H1 (cell line): Measurements from ENCODE around the gene TXK. TPM values are rescaled to one million over a fixed set of nuclear protein-coding genes. Genes with fewer than 3 reads are reported as not detected.

ENCODE experiments used
- CTCF ChIA-PET: fragments of 300-600 bp; sonication (Branson Sonifier 250); formaldehyde crosslinking; loops from one replicate; lab custom pipeline; 2021; ENCODE audit not compliant: partially characterized antibody; lab: Charles Lee
- POLR2A ChIA-PET: fragments of 300-600 bp; sonication (Branson Sonifier 250); formaldehyde crosslinking; loops from one replicate; lab custom pipeline; 2021; ENCODE audit warnings: inconsistent platforms; ENCODE audit not compliant: partially characterized antibody; lab: Charles Lee
- DNase-seq, 2 experiments: peaks; one replicate each; pipeline versions ENCODE4 v3.0.0 to v3.0.0-alpha.2; 2010 to 2022; ENCODE audit warnings: low spot score in 2 of 2, low read depth in 1 of 2, mixed read lengths in 1 of 2
- FAIRE-seq: peaks from 2 replicates; lab custom pipeline; 2011; peaks lifted over from hg19 to GRCh38; lab: Jason Lieb, UNC
- H2AFZ ChIP-seq: 2 replicates; pipeline ENCODE4 v1.8.1; 2012; ENCODE audit warnings: low read length, inconsistent platforms
- H2AK5ac ChIP-seq: 2 replicates; pipeline ENCODE4 v1.6.1; 2013; ENCODE audit warnings: low read depth, low read length
- H2BK120ac ChIP-seq: replicated peaks from 2 replicates; pipeline ENCODE3; 2013; ENCODE audit warnings: low read depth, low read length, inconsistent platforms
- H2BK12ac ChIP-seq: 2 replicates; pipeline ENCODE4 v1.6.1; 2013; ENCODE audit warnings: low read depth, low read length
- H2BK15ac ChIP-seq: 2 replicates; pipeline ENCODE4 v1.6.1; 2013; ENCODE audit warnings: low read length
- H2BK20ac ChIP-seq: 2 replicates; pipeline ENCODE4 v1.6.1; 2013; ENCODE audit warnings: low read length
- H2BK5ac ChIP-seq: 2 replicates; pipeline ENCODE4 v1.6.1; 2013; ENCODE audit warnings: low read depth, low read length
- H3K14ac ChIP-seq: 2 replicates; pipeline ENCODE4 v1.6.1; 2013; ENCODE audit warnings: inconsistent platforms; ENCODE audit not compliant: insufficient read length
- H3K18ac ChIP-seq: 2 replicates; pipeline ENCODE4 v1.6.1; 2013; ENCODE audit warnings: low read length; ENCODE audit errors: extremely low read depth
- H3K23ac ChIP-seq: 2 replicates; pipeline ENCODE4 v1.6.1; 2013; ENCODE audit warnings: inconsistent platforms; ENCODE audit not compliant: insufficient read length
- H3K23me2 ChIP-seq: 2 replicates; pipeline ENCODE4 v1.6.1; 2013; ENCODE audit warnings: low read depth, low read length
- H3K27ac ChIP-seq: 2 replicates; pipeline ENCODE4 v1.6.1; 2011; ENCODE audit warnings: low read depth, low read length, inconsistent platforms
- H3K27me3 ChIP-seq, 4 experiments: replicated peaks in 1 of 4; 1 replicate in 1 of 4; 2 replicates in 3 of 4; pipeline versions ENCODE4 v1.6.1 to v1.8.1; 2011 to 2013; ENCODE audit warnings: low read length in 3 of 4, mild to moderate bottlenecking in 3 of 4, inconsistent platforms in 2 of 4, mixed read lengths in 2 of 4, moderate library complexity in 1 of 4; ENCODE audit not compliant: control insufficient read depth in 3 of 4, insufficient read depth in 3 of 4; ENCODE audit errors: extremely low read depth in 1 of 4
- H3K36me3 ChIP-seq, 4 experiments: 2 replicates each; pipeline versions ENCODE4 v1.6.1 to v1.8.1; 2011 to 2013; ENCODE audit warnings: mild to moderate bottlenecking in 4 of 4, low read length in 3 of 4, moderate library complexity in 2 of 4, control low read depth in 1 of 4, inconsistent platforms in 1 of 4; ENCODE audit not compliant: insufficient read depth in 4 of 4, control insufficient read depth in 2 of 4
- H3K4ac ChIP-seq: replicated peaks from 2 replicates; pipeline ENCODE3; 2013; ENCODE audit warnings: low read length, low read depth, mixed read lengths, inconsistent platforms; ENCODE audit not compliant: insufficient read length
- H3K4me1 ChIP-seq, 4 experiments: replicated peaks in 1 of 4; 1 replicate in 1 of 4; 2 replicates in 3 of 4; pipeline versions ENCODE4 v1.6.1 to v1.8.1; 2011 to 2013; ENCODE audit warnings: low read length in 3 of 4, inconsistent platforms in 2 of 4, mixed read lengths in 1 of 4; ENCODE audit not compliant: insufficient read depth in 4 of 4, control insufficient read depth in 3 of 4
- H3K4me2 ChIP-seq, 2 experiments: 2 replicates each; pipeline versions ENCODE4 v1.6.1 to v1.8.1; 2011 to 2013; ENCODE audit warnings: low read depth in 2 of 2, low read length in 2 of 2, control low read depth in 1 of 2, inconsistent platforms in 1 of 2, mild to moderate bottlenecking in 1 of 2; ENCODE audit not compliant: insufficient read depth in 1 of 2
- H3K4me3 ChIP-seq, 4 experiments: fragments of 200-600, 300-600 bp in 1 of 4; sonication (generic), shearing (Covaris generic), sonication (Bioruptor Twin) in 1 of 4; 2 replicates each; pipeline versions ENCODE4 v1.5.1 to v1.8.1; 2011 to 2016; ENCODE audit warnings: low read length in 4 of 4, low read depth in 3 of 4, control low read depth in 2 of 4, inconsistent platforms in 2 of 4, mild to moderate bottlenecking in 2 of 4, mixed read lengths in 1 of 4, moderate library complexity in 1 of 4; ENCODE audit not compliant: insufficient read depth in 2 of 4; ENCODE audit errors: extremely low read depth in 1 of 4
- H3K56ac ChIP-seq: replicated peaks from 2 replicates; pipeline ENCODE3; 2013; ENCODE audit warnings: low read depth, mild to moderate bottlenecking, mixed read lengths, low read length, inconsistent platforms; ENCODE audit not compliant: insufficient read length
- H3K79me1 ChIP-seq: 2 replicates; pipeline ENCODE4 v1.6.1; 2013; ENCODE audit warnings: low read depth, low read length, control low read depth
- H3K79me2 ChIP-seq, 2 experiments: 2 replicates each; pipeline versions ENCODE4 v1.6.1 to v1.8.1; 2012 to 2013; ENCODE audit warnings: low read length in 2 of 2, mild to moderate bottlenecking in 2 of 2, inconsistent platforms in 1 of 2; ENCODE audit not compliant: insufficient read depth in 2 of 2, control insufficient read depth in 1 of 2
- H3K9ac ChIP-seq, 4 experiments: replicated peaks in 1 of 4; 1 replicate in 1 of 4; 2 replicates in 3 of 4; pipeline versions ENCODE4 v1.6.1 to v1.8.1; 2011 to 2013; ENCODE audit warnings: low read depth in 3 of 4, low read length in 3 of 4, control low read depth in 2 of 4, mild to moderate bottlenecking in 2 of 4, moderate library complexity in 2 of 4, inconsistent platforms in 1 of 4; ENCODE audit errors: extremely low read depth in 1 of 4
- H3K9me3 ChIP-seq, 2 experiments: 2 replicates each; pipeline versions ENCODE4 v1.6.1 to v1.8.1; 2012 to 2013; ENCODE audit warnings: mild to moderate bottlenecking in 2 of 2, moderate library complexity in 2 of 2, control low read depth in 1 of 2, inconsistent platforms in 1 of 2, low read depth in 1 of 2, low read length in 1 of 2, mixed read lengths in 1 of 2; ENCODE audit not compliant: insufficient read depth in 2 of 2
- H4K20me1 ChIP-seq, 2 experiments: replicated peaks in 1 of 2; 2 replicates each; pipeline versions ENCODE3 to v1.8.1; 2011 to 2013; ENCODE audit warnings: inconsistent platforms in 2 of 2, low read length in 2 of 2, mild to moderate bottlenecking in 1 of 2; ENCODE audit not compliant: insufficient read depth in 2 of 2, control insufficient read depth in 1 of 2
- H4K5ac ChIP-seq: 2 replicates; pipeline ENCODE4 v1.6.1; 2013; ENCODE audit warnings: low read length, low read depth, mixed read lengths, inconsistent platforms; ENCODE audit not compliant: insufficient read length
- H4K8ac ChIP-seq: 2 replicates; pipeline ENCODE4 v1.8.0; 2013; ENCODE audit warnings: mild to moderate bottlenecking, moderate library complexity, low read length, inconsistent platforms; ENCODE audit not compliant: insufficient read depth; ENCODE audit errors: extremely low read depth
- H4K91ac ChIP-seq: replicated peaks from 2 replicates; pipeline ENCODE3; 2013; ENCODE audit warnings: low read length, mixed read lengths, inconsistent platforms; ENCODE audit not compliant: insufficient read length
- ATF3 ChIP-seq: IDR thresholded peaks from 2 replicates; pipeline ENCODE4 v1.6.1; 2011; ENCODE audit warnings: low read depth, mild to moderate bottlenecking, low read length; ENCODE audit not compliant: insufficient read depth
- EP300 ChIP-seq, 2 experiments: IDR thresholded peaks; 1 replicate in 1 of 2; 2 replicates in 1 of 2; pipeline ENCODE4 v1.6.1; 2011 to 2012; ENCODE audit warnings: low read depth in 2 of 2, low read length in 2 of 2, mild to moderate bottlenecking in 2 of 2, borderline replicate concordance in 1 of 2, inconsistent platforms in 1 of 2, moderate library complexity in 1 of 2
- EZH2 ChIP-seq: fragments of 200-600 bp; sonication (generic); IDR thresholded peaks from 2 replicates; pipeline ENCODE4 v1.7.1; 2012; ENCODE audit warnings: low read depth, mild to moderate bottlenecking, moderate library complexity, low read length, inconsistent platforms; ENCODE audit not compliant: severe bottlenecking
- WGBS, 2 experiments: shearing (Covaris generic) in 1 of 2; methylation state at CpG; one replicate each; pipeline versions ENCODE4 v1.1.6 to v1.1.7; 2013 to 2015; ENCODE audit warnings: low lambda C conversion rate in 2 of 2, mixed read lengths in 2 of 2, inconsistent platforms in 1 of 2, low coverage in 1 of 2, missing lambda C conversion rate in 1 of 2; ENCODE audit not compliant: insufficient replicate concordance in 2 of 2, insufficient coverage in 1 of 2, insufficient read length in 1 of 2; ENCODE audit errors: extremely low coverage in 1 of 2, missing lambda C conversion rate in 1 of 2; 5-methylcytosine and 5-hydroxymethylcytosine counted together
- polyA plus RNA-seq, 7 experiments: library from polyadenylated mRNA; depleted of rRNA in 3 of 7; stranded (reverse) in 5 of 7; unstranded in 2 of 7; fragments of >200 nt in 5 of 7; fragments of 200-250 nt in 2 of 7; gene quantifications; 1 replicate in 5 of 7; 2 replicates in 1 of 7; 4 replicates in 1 of 7; pipeline versions ENCODE4 v1.2.1 to v1.2.3, GENCODE V29; 2011 to 2013; ENCODE audit warnings: missing spikeins in 2 of 7, mixed read lengths in 2 of 7
- total RNA-seq: library from RNA; stranded (reverse); fragmentation: NEBNext Ultra II Directional; extraction: Animal tissue kit (Norgen Biotek cat#: 25700); gene quantifications from 2 replicates; pipeline ENCODE4 v1.2.1, GENCODE V29; 2021

Gene TXK
- total and polyA plus RNA-seq, 2 of the 8 experiments (the other 6 are each of a cell fraction or from before 2014, with no cell fraction given): not detected

- Histone ChIP-seq H3K9me3 (no peaks in the 10 kb centered on the region), H3K27ac (no peak overlapping the region), H4K20me1 (no peaks in the 10 kb centered on the region), H3K23me2 (no peaks in the 10 kb centered on the region), H4K5ac (no peak overlapping the region), H3K14ac (no peak overlapping the region), H3K27me3 (no peaks in the 10 kb centered on the region), H3K9ac (no peak overlapping the region), H3K18ac (no peak overlapping the region), H3K4me1 (0 out of 7 replicates have a peak, but pooled peaks cover 0 to 4% (median 1%) of the 10 kb centered on the region in 4 experiments), H3K23ac (no peak overlapping the region), H3K79me2 (no peaks in the 10 kb centered on the region), H2AFZ (no peak overlapping the region), H3K79me1 (no peaks in the 10 kb centered on the region), H4K91ac (no peak overlapping the region), H4K8ac (no peak overlapping the region), H2BK5ac (no peak overlapping the region), H2BK120ac (no peak overlapping the region), H2BK15ac (no peak overlapping the region), H3K4me2 (no peak overlapping the region), H2BK20ac (no peak overlapping the region), H3K36me3 (no peaks in the 10 kb centered on the region), H2AK5ac (no peak overlapping the region), H3K4ac (no peak overlapping the region), H2BK12ac (no peak overlapping the region), H3K4me3 (no peak overlapping the region)
- 97% methylated on average over 1 of the region's 1 CpG; no CpG with 5 or more reads in 1 of the 2 experiments for WGBS, 2 experiments
- DNase-seq: no peak
- POLR2A ChIA-PET: no interaction called here
- no peak for FAIRE-seq
- CTCF ChIA-PET: interaction anchor here (0.7 kb wide), 1 partner anchor 8 kb away, joined by 3 read pairs; no protein-coding TSS in a partner anchor
- no peak for TF ChIP-seq EP300 (IDR thresholded peaks at IDR 0.05; ENCODE audit: borderline replicate concordance in 1 of 2, low read depth in 2 of 2, low read length in 2 of 2)
- TF ChIP-seq EZH2: no peak
- TF ChIP-seq ATF3: no peak
- TF ChIP-seq, all 59 proteins: peak for 0
- no peak overlapping the region for H3K56ac ChIP-seq
These were observed 13.6 kb upstream of the TXK start for GRCh38 chr4:48147621-48148020.
